Stimulated activated naive CD8-positive, alpha-beta T cell treated with anti-CD3 and anti-CD28 coated beads, Interleukin-15, amount 100 ng/mL, for 72 hours (primary cell): Measurements from ENCODE around the gene JAZF1.

Experiments used
- ATAC-seq: fragments of 150-1000 bp; cut with Tn5 transposase; 2 replicates; pipeline ENCODE4 v1.10.0; 2021; ENCODE audit warnings: mild to moderate bottlenecking, moderate library complexity
- DNase-seq, 2 donors: peaks; one replicate each; pipeline ENCODE4 v3.0.0; 2021 to 2022
- H3K27ac Mint-ChIP-seq, 2 donors: one replicate each; pipeline ENCODE4 v1.8.0; 2022; ENCODE audit warnings: mild to moderate bottlenecking in 2 of 2, mixed read lengths in 2 of 2, moderate library complexity in 2 of 2
- H3K27me3 Mint-ChIP-seq: one replicate; pipeline ENCODE4 v1.8.0; 2022; ENCODE audit warnings: mixed read lengths
- H3K4me1 Mint-ChIP-seq: one replicate; pipeline ENCODE4 v1.8.0; 2022; ENCODE audit warnings: mild to moderate bottlenecking, mixed read lengths
- H3K4me3 Mint-ChIP-seq, 2 donors: one replicate each; pipeline ENCODE4 v1.8.0; 2022; ENCODE audit warnings: mild to moderate bottlenecking in 2 of 2, mixed read lengths in 2 of 2, moderate library complexity in 1 of 2
- H3K9me3 Mint-ChIP-seq, 2 donors: one replicate each; pipeline ENCODE4 v1.8.0; 2022; ENCODE audit warnings: mixed read lengths in 2 of 2

The JAZF1 gene

DNA sequence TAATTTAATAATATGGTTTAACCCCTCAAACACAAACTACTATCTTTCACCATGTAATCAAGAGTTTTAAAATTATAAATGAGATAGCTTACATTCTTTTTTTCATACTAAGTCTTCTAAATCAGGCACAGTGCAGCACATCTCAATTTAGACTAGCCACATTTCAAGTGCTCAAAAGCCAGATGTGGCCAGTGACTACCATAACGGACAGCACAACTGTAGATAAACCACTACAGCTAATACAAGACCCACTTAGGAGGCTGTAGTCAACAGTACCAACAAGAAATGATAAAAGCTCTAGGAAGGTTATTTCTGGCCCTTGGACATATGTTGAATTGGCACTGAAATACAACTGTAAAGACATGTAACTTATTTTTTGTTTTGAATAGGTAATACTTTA is 65.3 kb downstream of the JAZF1 start:
- Mint-ChIP-seq H3K4me3 (no peak overlapping the region), H3K4me1 (peaks cover 20% of the 10 kb centered on the region), H3K27me3 (no peaks in the 10 kb centered on the region), H3K27ac (no peak overlapping the region), H3K9me3 (peaks cover 0 to 1% of the 10 kb centered on the region in 2 donors)
- DNase-seq (no peak), ATAC-seq (no peak)

DNA sequence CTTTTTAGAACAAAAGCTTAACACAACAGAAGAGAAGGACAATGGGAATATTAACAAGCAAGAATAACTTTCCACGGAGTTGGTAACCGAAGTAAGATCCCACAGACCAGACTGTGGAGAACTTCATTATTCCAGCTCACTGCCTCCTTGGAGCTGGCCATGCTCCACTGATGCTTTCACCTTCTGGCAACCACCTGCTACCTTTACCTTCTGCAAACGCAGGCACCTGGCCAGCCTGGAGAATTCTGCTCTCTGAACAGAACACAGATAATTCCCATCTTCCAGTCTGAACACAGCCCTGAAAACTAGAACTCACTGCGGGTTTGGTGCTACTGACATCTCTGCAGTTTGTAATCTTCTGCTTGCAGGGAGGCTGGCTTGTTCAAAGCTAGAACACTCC is 66.5 kb downstream of the JAZF1 start:
- Mint-ChIP-seq H3K27ac (no peak overlapping the region), H3K4me1 (peaks cover 8% of the 10 kb centered on the region), H3K9me3 (peaks cover 0 to 4% of the 10 kb centered on the region in 2 donors), H3K27me3 (no peaks in the 10 kb centered on the region), H3K4me3 (no peak overlapping the region)
- DNase-seq, result no peak
- ATAC-seq, result no peak

DNA sequence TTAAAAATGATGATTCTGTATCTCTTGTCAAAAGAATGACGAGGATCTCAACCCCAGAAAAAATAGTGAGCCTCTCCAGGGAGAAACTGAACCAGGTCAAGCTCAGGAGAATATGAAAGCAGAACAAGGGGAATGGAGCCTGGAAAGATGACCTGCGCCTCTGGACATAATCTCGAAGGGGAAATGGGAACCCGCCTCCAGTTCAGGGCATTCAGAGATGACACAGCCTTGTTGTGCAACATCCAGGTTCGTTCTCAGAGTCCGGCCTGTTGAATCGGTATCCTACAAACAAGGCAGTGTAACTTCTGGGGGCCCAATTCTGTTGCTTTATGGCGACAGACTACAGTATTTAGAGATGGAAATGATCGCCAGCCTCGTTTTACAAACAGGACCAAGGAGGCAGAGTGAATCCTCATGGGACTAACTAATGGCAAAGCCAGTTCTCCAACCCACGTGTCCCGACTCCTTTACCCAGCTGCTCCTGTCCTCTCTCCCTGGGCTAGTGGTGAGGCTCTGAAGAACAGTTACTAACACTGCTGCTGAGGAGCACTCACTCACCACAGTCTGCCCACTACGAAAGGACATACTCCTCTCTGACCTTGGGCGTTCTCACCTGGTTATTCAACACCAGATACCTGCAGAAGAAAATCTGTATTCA is 67.6 kb downstream of the JAZF1 start:
- Mint-ChIP-seq H3K9me3 (peaks cover 0 to 4% of the 10 kb centered on the region in 2 donors), H3K4me3 (no peak overlapping the region), H3K27ac (no peak overlapping the region), H3K4me1 (peaks cover 14% of the 10 kb centered on the region), H3K27me3 (no peaks in the 10 kb centered on the region)
- ATAC-seq (no peak), DNase-seq (no peak)

DNA sequence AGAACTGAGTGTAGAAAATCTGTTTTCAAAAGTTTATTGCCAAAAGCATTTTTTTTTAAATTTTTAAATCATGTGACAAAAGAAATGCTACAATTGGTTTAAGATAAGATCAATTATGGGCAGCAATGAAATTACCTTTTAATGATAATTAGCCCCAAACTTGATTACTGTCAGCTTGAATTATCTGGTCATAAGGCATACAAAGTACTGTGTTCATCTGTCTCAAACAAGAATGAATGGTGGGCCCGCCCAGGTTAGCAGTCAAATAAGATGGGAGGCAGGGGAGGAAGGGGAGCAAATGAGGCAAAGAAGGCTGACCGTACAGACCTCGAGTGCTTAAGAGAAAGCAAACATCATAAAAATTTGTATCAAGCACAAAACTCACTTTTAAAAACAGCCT is 68.1 kb downstream of the JAZF1 start:
- Mint-ChIP-seq H3K27me3 (no peaks in the 10 kb centered on the region), H3K27ac (no peak overlapping the region), H3K4me3 (no peak overlapping the region), H3K4me1 (peaks cover 14% of the 10 kb centered on the region), H3K9me3 (peaks cover 0 to 4% of the 10 kb centered on the region in 2 donors)
- no peak for DNase-seq
- no peak for ATAC-seq

DNA sequence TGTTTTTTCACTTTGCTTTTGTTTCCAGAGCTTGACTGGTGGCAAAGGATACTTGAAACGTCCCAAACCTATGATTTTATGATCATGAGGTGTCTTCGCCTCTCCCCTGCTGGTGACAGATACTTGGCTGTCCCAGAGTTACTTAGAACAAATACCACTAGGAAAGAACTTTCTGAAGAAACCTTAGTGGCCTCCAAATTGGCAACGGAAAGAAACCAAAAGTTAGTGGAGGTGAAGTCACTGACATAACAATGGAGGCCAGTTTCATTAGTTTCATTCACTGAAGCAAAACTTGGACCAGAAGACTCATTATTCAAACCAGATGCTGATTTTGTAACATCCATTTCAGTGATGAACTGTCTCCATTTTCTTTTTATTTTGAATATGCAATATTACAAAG is 68.6 kb downstream of the JAZF1 start:
- Mint-ChIP-seq H3K27ac (no peak overlapping the region), H3K27me3 (no peaks in the 10 kb centered on the region), H3K4me3 (no peak overlapping the region), H3K9me3 (peaks cover 0 to 4% of the 10 kb centered on the region in 2 donors), H3K4me1 (peaks cover 14% of the 10 kb centered on the region)
- no peak for ATAC-seq
- no peak for DNase-seq

DNA sequence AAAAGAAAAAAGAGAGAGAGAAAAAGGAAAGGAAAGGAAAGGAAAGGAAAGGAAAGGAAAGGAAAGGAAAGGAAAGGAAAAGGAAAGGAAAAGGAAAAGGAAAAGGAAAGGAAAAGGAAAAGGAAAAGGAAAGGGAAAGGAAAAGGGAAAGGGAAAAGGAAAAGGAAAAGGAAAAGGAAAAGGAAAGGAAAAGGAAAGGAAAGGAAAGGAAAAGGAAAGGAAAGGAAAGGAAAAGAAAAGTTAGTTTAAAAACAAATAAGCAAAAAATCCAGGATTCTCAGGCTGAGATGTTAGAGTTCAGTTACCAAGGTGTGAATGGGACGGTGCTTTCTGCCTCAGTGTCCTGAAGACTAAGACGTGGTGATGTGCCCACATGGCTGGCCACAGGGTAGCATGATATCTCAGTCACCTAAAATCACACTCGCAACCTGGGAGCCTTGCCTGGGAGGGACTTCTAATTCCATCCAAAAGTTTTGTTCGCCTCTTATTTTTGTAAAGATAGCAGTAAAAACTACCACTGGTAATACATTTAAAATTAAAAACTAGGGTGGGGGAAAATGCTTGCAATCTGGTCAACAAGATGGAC is 70.1 kb downstream of the JAZF1 start:
- H3K4me3 Mint-ChIP-seq, result no peak overlapping the region
- H3K4me1 Mint-ChIP-seq, result peaks cover 9% of the 10 kb centered on the region
- no peaks in the 10 kb centered on the region for H3K27me3 Mint-ChIP-seq
- H3K9me3 Mint-ChIP-seq, result peaks cover 0 to 4% of the 10 kb centered on the region in 2 donors
- ATAC-seq (no peak), DNase-seq (no peak)
- H3K27ac Mint-ChIP-seq, result no peak overlapping the region

DNA sequence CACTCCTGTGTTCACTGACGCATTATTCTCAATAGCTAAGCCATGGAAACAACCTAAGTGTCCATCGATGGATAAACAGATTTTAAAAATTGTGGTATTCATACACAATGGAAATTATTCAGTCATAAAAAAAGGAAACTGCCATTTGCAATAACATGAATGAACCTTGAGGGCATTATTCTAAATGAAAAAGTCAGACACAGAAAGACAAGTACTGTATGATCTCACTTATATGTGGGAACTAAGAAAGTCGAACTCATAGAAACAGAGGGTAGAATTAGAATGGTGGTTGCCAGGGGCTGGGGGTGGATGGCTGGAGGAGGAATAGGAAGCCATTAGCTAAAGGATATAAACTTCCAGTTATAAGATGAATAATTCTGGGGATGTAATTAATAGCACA is 71.8 kb downstream of the JAZF1 start:
- Mint-ChIP-seq H3K27ac (no peak overlapping the region), H3K4me3 (no peak overlapping the region), H3K4me1 (peaks cover 14% of the 10 kb centered on the region), H3K9me3 (peaks cover 0 to 4% of the 10 kb centered on the region in 2 donors), H3K27me3 (no peaks in the 10 kb centered on the region)
- DNase-seq (no peak), ATAC-seq (no peak)

DNA sequence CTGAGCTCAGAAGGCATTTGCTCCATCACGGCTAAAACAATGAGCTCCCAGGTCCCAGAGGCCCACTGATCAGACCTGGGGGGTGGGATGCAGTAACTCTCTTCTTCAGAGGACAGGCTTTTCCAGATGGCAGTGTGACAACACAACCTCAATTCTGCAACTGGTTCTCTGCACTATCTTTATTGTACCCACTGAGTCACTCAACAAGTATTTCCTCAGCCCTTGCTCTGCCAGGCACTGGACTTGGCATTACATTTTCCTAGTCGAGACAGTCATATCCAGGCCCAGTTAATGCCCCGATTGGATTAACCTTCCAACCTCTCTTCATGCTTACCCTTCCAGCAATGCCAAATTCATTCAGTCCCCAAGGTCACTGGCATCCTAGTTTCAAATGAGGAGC is 72.6 kb downstream of the JAZF1 start:
- peaks cover 22% of the 10 kb centered on the region for H3K4me1 Mint-ChIP-seq
- no peak overlapping the region for H3K4me3 Mint-ChIP-seq
- no peak overlapping the region for H3K27ac Mint-ChIP-seq
- H3K9me3 Mint-ChIP-seq, result peaks cover 0 to 4% of the 10 kb centered on the region in 2 donors
- no peaks in the 10 kb centered on the region for H3K27me3 Mint-ChIP-seq
- ATAC-seq (no peak), DNase-seq (no peak)

DNA sequence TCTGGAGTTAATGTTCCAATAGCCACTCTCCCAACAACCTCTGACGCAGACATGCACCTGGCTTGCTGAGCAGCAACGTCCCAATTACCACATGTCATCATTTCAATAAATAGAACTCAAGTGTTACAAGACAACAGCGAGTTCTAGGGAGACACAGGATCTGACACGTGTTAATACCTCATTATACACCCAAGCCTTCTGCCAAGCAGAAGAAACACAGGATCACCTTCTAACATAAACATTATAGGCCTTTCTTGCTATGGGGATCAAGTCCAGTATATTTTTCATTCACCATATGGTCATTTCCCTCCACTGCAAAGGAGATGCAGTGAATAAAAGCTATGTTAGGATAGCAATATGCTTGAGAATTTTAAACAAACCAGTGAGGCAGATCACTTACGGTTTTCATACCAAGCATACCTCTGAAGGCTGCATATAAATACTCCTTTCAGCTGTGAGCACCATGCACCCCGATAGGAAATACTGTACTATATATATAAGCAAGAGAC is 74.2 kb downstream of the JAZF1 start:
- peak overlapping the region in 1 of 2 donors; percentile 3 for H3K27ac Mint-ChIP-seq
- DNase-seq, result no peak
- peaks cover 0 to 4% of the 10 kb centered on the region in 2 donors for H3K9me3 Mint-ChIP-seq
- H3K4me1 Mint-ChIP-seq, result peaks cover 27% of the 10 kb centered on the region
- no peak overlapping the region for H3K4me3 Mint-ChIP-seq
- no peak for ATAC-seq
- no peaks in the 10 kb centered on the region for H3K27me3 Mint-ChIP-seq

DNA sequence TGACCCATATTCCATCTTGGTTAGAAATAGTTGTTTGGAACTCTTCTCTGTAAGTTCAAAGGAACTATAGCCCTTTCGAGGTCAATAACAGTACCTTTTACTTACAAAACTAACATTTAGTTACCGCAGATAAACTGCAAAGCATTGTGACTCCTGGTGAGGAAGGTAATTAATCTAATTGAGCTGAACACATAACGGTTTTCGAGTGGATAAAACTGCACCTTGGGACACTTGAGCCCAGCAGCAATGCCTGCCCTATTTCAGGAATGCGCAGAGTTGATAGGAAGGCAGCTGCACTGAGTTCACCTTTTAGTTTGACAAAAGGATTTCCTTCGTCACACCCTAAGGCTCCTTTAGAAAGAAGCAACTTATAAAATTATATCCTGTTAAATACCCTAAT is 75.4 kb downstream of the JAZF1 start:
- H3K4me1 Mint-ChIP-seq, result peaks cover 27% of the 10 kb centered on the region
- DNase-seq, result no peak
- H3K27ac Mint-ChIP-seq, result no peak overlapping the region
- no peak for ATAC-seq
- H3K4me3 Mint-ChIP-seq, result no peak overlapping the region
- H3K27me3 Mint-ChIP-seq, result no peaks in the 10 kb centered on the region
- peaks cover 0 to 3% of the 10 kb centered on the region in 2 donors for H3K9me3 Mint-ChIP-seq

DNA sequence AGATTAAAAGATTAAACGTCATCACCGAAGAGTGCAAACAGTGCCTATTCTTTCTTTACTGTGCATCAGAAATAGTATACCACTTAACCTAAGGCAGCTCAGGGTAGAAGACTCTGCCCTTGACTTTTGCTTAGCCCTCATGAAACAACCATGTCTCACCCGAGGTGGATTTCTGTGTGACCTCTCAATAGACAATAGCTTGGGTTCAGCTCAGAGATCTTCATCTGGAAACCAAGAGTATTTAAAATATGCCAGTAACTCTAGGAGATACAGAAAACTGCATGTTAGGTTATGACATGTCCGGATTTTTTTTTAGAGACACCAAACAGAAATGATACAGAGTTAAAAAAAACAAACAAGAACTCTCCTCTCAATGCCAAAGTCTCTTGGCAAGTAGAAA is 75.8 kb downstream of the JAZF1 start:
- Mint-ChIP-seq H3K4me3 (no peak overlapping the region), H3K4me1 (peaks cover 27% of the 10 kb centered on the region), H3K27ac (no peak overlapping the region), H3K9me3 (no peaks in the 10 kb centered on the region), H3K27me3 (no peaks in the 10 kb centered on the region)
- ATAC-seq (no peak), DNase-seq (no peak)

DNA sequence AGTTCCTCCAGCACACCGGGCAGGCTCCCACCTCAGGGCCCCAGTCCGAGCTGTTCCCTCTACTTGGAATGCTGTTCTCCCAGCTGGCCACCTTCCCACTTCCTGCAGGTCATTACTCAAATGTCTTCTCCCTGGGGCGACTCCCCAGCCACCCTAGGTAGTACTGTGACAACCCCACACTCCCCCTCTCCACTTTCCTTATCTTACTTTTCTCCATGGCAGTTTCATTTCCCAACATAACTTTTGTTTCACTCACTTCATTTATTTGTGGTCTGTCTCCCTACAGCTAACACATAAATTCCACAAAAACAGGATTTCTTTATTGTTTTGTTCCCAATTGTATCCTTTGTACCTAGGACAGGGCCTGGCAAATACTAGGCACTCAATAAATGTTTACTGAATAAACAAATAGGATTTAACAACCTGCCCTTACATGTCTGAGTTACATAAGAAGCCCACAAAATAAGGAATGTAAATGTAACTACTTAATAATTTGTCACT is 76.5 kb downstream of the JAZF1 start:
- Mint-ChIP-seq H3K27ac (peak overlapping the region; percentile 21 to 59), H3K4me1 (peaks cover 27% of the 10 kb centered on the region), H3K4me3 (no peak overlapping the region), H3K9me3 (no peaks in the 10 kb centered on the region), H3K27me3 (no peaks in the 10 kb centered on the region)
- ATAC-seq (no peak), DNase-seq (no peak)

DNA sequence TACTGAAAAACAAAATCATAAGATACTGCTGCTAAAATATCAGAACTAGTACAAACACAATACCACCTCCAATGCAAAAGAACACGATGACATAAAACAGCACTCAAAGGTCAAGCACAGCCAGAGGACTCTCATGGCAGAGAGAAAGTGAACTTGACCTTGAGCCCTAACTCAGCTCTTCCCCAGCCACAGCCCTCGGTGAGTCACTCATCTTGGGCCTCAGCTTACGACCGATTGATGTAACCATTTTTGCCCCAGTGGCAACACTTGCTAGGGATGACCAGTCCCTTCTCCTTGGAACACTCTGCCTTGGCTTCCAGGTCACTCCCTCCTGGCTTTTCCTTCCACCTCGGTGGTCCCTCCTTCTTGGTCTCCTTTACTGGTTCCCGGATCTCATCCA is 77.8 kb downstream of the JAZF1 start:
- H3K27me3 Mint-ChIP-seq, result no peaks in the 10 kb centered on the region
- no peak overlapping the region for H3K4me3 Mint-ChIP-seq
- H3K27ac Mint-ChIP-seq, result no peak overlapping the region
- ATAC-seq (no peak), DNase-seq (no peak)
- no peaks in the 10 kb centered on the region for H3K9me3 Mint-ChIP-seq
- peaks cover 25% of the 10 kb centered on the region for H3K4me1 Mint-ChIP-seq

DNA sequence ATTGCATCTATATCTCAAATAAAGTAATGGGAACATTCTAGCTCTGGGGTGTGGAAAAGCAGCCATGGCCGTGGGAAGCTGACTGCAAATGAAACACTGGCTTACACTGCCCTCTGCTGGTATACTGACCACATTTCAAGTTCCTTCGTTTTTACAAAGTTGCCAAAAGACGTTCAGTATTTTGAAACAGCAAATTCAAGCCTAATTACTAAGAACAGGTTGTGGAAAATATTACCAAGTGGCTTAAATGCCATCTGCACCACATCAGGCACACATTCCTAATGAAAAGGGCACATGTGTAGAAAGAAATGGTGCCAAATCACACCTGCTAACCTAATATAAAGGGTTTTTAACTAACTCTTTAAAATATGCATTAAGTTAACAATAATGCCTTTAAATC is 83.9 kb downstream of the JAZF1 start:
- H3K9me3 Mint-ChIP-seq, result no peaks in the 10 kb centered on the region
- DNase-seq (peak; percentile 16 to 21), ATAC-seq (no peak)
- H3K4me1 Mint-ChIP-seq, result peaks cover 27% of the 10 kb centered on the region
- H3K27ac Mint-ChIP-seq, result no peak overlapping the region
- no peaks in the 10 kb centered on the region for H3K27me3 Mint-ChIP-seq
- no peak overlapping the region for H3K4me3 Mint-ChIP-seq

DNA sequence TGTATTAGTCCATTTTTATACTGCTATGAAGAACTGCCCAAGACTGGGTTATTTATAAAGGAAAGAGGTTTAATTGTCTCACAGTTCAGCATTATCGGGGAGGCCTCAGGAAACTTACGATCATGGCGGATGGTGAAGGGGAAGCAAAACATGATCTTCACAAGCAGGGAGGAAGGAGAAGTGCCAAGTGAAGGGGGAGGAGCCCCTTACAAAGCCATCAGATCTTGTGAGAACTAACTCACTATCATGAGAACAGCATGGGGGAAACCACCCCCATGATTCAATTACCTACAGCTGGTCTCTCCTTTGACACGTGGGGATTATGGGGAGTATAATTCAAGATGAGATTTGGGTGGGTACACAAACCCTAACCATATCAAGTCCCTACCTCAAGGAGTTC is 85.4 kb downstream of the JAZF1 start:
- H3K27ac Mint-ChIP-seq, result no peak overlapping the region
- ATAC-seq (no peak), DNase-seq (no peak)
- no peaks in the 10 kb centered on the region for H3K9me3 Mint-ChIP-seq
- no peaks in the 10 kb centered on the region for H3K27me3 Mint-ChIP-seq
- H3K4me1 Mint-ChIP-seq, result peaks cover 31% of the 10 kb centered on the region
- H3K4me3 Mint-ChIP-seq, result no peak overlapping the region

DNA sequence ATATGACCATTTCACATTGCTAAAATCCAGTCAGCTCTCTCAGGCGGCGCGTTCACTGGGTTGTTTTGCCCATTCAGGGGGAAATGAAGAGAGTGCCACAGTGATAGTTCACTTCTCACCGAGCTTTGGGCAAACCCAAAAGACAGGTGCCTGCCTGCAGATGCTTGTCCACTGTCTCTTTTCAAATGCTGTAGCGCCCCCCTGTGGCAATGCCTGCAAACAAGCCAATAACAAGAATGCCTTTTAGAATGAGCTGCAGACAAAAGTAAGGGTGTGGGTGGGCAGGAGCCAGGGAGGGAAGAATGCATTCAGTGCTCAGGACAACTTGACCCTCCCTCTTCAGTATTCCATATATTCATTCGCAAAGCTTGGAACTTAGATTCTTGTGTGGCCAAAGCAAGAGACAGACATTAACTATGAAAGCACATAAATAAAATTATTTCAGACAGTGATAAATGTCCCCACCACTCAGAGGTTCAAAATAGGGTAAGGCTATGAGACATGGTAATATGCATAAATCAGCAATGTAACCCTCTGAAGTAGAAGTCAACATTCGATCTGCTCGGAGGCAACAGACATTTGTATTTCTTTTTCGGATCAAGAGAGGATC is 86.9 kb downstream of the JAZF1 start:
- H3K4me1 Mint-ChIP-seq, result peaks cover 46% of the 10 kb centered on the region
- no peaks in the 10 kb centered on the region for H3K9me3 Mint-ChIP-seq
- peak; percentile 42 for ATAC-seq
- no peak overlapping the region for H3K27ac Mint-ChIP-seq
- H3K27me3 Mint-ChIP-seq, result no peaks in the 10 kb centered on the region
- DNase-seq, result peak; percentile 36 to 62
- H3K4me3 Mint-ChIP-seq, result no peak overlapping the region
